ENCODE data around the gene DHX58. TPM values are rescaled to one million over a fixed set of nuclear protein-coding genes. Genes with fewer than 3 reads are reported as not detected.

Gene DHX58
- total RNA-seq, 1 experiment from 2014 or later: 9.7 TPM

GRCh38 chr17:42097691-42098631 lies 14.6 kb downstream of the DHX58 start, which contains the start of gene ZNF385C:
ZNF385C (minus strand) TSS chr17:42098473; CDS start chr17:42063056, 35,417 bp downstream.
- intact Hi-C loops (cut with micrococcal nuclease; ENCODE audit: unreplicated experiment) (no loop called here), in situ Hi-C loops (cut with HindIII; ENCODE audit: low pct_unique_long_range_greater_than_20kb, low sequenced_read_pairs) (no loop called here)
- ChIA-PET POLR2A (no interaction called here), CTCF (interaction anchor here (0.8 kb wide), 1 partner anchor 30 kb away, joined by 3 read pairs; no protein-coding TSS in a partner anchor)
- Histone ChIP-seq H3K4me1 (ENCODE audit: control insufficient read depth, insufficient read depth, low read length) (no peaks in the 10 kb centered on the region), H3K27ac (ENCODE audit: low read length) (no peak within 1 kb of the TSS), H3K36me3 (ENCODE audit: control insufficient read depth, insufficient read depth, low read length) (no peaks in the 10 kb centered on the region), H3K27me3 (ENCODE audit: control insufficient read depth, insufficient read depth, low read length) (no peaks in the 10 kb centered on the region), H3K4me3 (ENCODE audit: low read depth in 2 of 2, low read length in 2 of 2) (no peak within 1 kb of the TSS), H3K9me3 (ENCODE audit: control insufficient read depth, insufficient read depth, low read depth, low read length) (no peaks in the 10 kb centered on the region)
- BruUV-seq (replicated peaks): no TSS peak
- DNase-seq (ENCODE audit: low read depth, low spot score) (no peak), ATAC-seq (no peak)
- TF ChIP-seq CTCF (IDR thresholded peaks at IDR 0.05): no peak
- TF ChIP-seq SIN3A (IDR thresholded peaks at IDR 0.05; ENCODE audit: borderline replicate concordance, insufficient read depth, low read depth, low read length): no peak
- TF ChIP-seq POLR2AphosphoS5 (IDR thresholded peaks at IDR 0.05; ENCODE audit: low read depth, low read length): no peak
- no peak for TF ChIP-seq TCF7L2 (IDR thresholded peaks at IDR 0.05; ENCODE audit: low read depth, low read length)

- no TSS peak for BruUV-seq (replicated peaks)
- CTCF ChIA-PET: interaction anchor here (0.5 kb wide), 1 partner anchor 10 kb away, joined by 3 read pairs; no protein-coding TSS in a partner anchor
- in situ Hi-C loops (cut with HindIII; ENCODE audit: low pct_unique_long_range_greater_than_20kb, low sequenced_read_pairs): no loop called here
Observed at GRCh38 chr17:42096360-42097111, 16.0 kb downstream of the DHX58 start.

More at GRCh38 chr17:42096360-42097111, 16.0 kb downstream of the DHX58 start:
- no peak for TF ChIP-seq TCF7L2 (IDR thresholded peaks at IDR 0.05; ENCODE audit: low read depth, low read length)
- no peak for TF ChIP-seq CTCF (IDR thresholded peaks at IDR 0.05)
- no peak for TF ChIP-seq REST (IDR thresholded peaks at IDR 0.05; ENCODE audit: insufficient read depth in 1 of 2, low read depth in 2 of 2, low read length in 1 of 2)
- TF ChIP-seq POLR2AphosphoS5 (IDR thresholded peaks at IDR 0.05; ENCODE audit: low read depth, low read length): no peak
- TF ChIP-seq SIN3A (IDR thresholded peaks at IDR 0.05; ENCODE audit: borderline replicate concordance, insufficient read depth, low read depth, low read length): no peak
- Histone ChIP-seq H3K9me3 (ENCODE audit: control insufficient read depth, insufficient read depth, low read depth, low read length) (no peaks in the 10 kb centered on the region), H3K4me1 (ENCODE audit: control insufficient read depth, insufficient read depth, low read length) (no peaks in the 10 kb centered on the region), H3K27ac (ENCODE audit: low read length) (no peak overlapping the region), H3K4me3 (ENCODE audit: low read depth in 2 of 2, low read length in 2 of 2) (no peak overlapping the region), H3K36me3 (ENCODE audit: control insufficient read depth, insufficient read depth, low read length) (no peaks in the 10 kb centered on the region), H3K27me3 (ENCODE audit: control insufficient read depth, insufficient read depth, low read length) (no peaks in the 10 kb centered on the region)
- no peak for DNase-seq (ENCODE audit: low read depth, low spot score)
- POLR2A ChIA-PET: no interaction called here
- intact Hi-C loops (cut with micrococcal nuclease; ENCODE audit: unreplicated experiment): no loop called here
- no peak for ATAC-seq
